Raji (cell line): Measurements from ENCODE around the gene PPP3CA.

ENCODE experiments used
- POLR2A ChIP-seq: IDR thresholded peaks from 2 replicates; pipeline ENCODE4 v1.6.1; 2011; ENCODE audit warnings: low read depth, low read length, control low read depth; ENCODE audit not compliant: insufficient read depth

PPP3CA gene

DNA sequence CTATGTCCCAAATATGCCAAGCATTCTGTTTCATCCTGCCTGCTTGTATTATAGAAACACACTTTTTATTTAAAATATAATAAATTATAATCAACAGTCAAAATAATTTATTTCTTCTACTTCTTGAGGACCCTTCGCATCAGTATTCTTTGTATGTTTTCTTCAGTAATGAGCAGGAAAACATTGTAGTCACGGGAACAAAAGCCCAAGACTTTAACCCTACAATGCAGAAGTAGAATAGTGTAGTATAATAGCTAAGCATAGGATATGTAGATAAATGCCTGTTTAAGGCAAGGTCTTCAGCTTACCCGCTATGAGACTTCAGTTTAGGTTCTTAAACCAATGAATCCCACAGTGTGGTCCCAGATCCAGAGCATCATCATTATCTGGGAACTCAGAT, 156.6 kb downstream of the PPP3CA start:
- no peak for TF ChIP-seq POLR2A

DNA sequence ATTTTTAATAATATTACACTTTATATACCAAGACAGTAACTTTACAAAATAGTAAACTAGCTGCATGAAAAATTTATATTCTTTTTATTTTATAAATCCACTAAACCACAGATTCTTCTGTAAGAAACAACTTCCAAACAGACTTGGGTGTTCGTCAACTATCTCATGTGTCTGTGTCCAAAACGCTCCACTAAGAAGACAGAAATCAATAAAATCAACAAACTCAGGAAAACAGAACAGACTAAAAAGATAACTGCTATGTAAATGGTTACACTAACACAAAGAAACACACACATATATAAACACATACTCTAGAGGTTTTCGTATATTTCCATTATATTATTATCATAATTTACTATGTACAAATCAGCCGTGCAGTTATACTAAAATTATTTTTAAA, 158.4 kb downstream of the PPP3CA start:
- no peak for TF ChIP-seq POLR2A

DNA sequence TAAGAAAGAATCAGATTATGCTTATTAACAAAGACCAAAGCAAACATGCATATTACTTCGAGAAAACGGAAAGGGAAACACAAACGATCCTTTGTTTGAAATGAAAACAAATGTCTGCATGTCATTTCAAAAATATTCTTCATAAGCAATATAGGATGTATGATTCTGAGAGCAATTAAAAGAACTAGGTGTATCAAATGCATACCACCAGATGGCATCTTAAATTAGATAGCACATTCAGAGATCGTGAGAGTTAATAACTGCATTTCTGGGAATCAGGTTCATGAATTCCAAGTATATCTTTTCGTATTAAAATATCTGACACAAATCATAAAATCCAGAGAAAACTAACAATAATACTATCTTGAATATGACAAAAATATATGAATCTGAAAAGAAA, 159.5 kb downstream of the PPP3CA start:
- no peak for TF ChIP-seq POLR2A

DNA sequence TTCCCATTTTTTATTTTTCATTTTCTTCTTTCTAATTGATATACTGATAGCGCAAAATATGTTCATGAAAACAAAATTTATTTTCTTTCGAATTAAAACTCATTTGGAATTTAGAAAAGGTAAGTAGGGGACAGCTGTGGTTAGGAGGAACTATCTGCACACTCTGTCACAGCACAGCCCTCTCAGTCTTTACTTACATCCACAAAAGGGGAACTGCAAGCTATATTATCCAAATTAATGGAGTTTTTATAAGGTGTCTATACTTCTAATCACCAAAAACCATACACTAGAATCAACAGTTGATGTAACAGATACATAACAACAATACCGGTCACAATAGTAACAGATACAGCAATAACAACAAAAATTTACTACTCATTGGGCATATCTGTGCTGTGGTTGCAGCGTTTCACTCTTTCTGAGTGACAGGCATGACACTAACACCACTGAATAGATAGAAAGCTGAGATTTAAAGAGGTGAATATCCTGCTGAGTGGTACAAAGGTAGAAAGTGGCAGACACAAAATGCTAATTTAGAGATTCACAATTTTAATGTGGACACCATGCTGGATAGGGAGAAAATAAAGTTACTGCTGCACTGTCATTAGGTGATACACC, 160.7 kb downstream of the PPP3CA start:
- no peak for TF ChIP-seq POLR2A

DNA sequence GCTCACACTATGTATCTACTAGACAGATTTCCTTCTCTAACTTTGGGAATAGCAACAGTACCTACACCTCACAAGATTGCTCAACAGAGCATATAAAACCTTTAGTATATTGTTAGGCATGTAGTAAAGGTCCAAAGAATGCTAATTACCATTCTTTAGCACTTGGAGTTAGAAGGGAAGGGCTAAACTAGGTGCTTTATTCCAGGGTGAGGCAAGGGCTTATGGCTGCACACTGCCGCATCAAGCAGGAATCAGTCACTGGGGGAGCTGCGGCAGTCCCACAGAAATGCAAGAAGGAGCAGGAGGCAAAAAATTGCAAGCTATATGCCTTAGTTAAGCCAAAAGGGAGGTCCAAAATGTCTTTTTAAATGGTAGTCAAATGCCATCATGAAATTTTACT, 162.7 kb downstream of the PPP3CA start:
- no peak for TF ChIP-seq POLR2A

GRCh38 chr4:101183666-101184373, 163.5 kb downstream of the PPP3CA start:
- no peak for TF ChIP-seq POLR2A

GRCh38 chr4:101183221-101183620, 164.1 kb downstream of the PPP3CA start:
- no peak for TF ChIP-seq POLR2A

DNA sequence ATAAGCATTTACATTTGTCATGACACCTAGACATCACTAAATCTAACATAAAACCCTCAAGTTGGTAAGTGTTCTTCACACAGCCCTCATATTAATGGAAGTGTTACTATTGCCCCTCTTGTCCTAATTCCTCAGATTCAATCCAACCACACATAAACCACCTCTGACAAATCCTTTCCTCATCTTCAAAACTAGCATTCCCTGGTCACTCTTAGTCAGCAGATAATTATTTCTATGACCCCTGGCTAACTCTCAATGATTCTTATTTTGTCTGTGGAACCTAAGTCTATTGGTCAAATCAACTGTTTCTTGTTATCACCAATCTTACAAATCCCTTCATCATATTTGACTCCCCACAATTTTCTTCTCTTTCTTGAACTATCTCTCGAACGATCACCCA, 168.6 kb downstream of the PPP3CA start:
- TF ChIP-seq POLR2A, result no peak

DNA sequence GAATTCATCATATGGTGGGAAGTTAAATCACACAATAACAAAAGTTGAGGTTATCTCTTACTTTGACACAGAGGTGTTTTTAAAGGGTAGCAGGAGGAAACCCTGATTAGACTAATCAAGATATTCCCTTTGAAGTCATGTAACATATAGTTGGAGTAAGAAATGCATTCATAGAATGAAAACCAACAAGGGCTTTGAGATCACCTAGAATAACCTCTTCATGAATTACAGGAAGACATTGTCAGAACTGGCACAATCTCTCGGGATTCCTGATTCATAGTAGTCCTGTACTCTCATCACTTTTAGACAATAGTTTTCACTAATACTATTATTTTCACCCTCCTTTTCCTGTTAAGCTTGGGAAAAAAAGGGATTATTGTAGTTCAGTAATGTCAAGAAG, 170.2 kb downstream of the PPP3CA start:
- no peak for TF ChIP-seq POLR2A

GRCh38 chr4:101175896-101176676, 171.2 kb downstream of the PPP3CA start:
- no peak for TF ChIP-seq POLR2A

GRCh38 chr4:101174679-101175345, 172.5 kb downstream of the PPP3CA start:
- TF ChIP-seq POLR2A, result no peak

DNA sequence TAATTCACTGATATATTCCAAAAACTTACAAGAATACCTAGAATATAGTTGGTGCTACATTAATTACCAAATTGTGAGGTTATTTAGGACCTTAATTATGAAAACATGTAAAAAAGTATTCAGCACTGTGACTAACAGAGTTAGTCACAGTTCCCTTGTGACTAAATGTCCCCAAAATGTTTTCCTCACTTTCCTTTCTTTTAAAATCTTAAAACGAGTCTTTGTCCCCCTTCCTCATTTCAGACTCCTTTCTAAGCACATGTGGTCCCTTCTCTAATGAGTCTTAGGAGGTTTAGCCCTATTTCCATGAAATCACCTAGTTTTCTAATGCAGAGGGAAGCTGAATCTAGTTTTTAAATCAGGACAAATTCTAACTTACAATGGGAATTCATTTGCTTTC, 175.0 kb downstream of the PPP3CA start:
- TF ChIP-seq POLR2A, result no peak

DNA sequence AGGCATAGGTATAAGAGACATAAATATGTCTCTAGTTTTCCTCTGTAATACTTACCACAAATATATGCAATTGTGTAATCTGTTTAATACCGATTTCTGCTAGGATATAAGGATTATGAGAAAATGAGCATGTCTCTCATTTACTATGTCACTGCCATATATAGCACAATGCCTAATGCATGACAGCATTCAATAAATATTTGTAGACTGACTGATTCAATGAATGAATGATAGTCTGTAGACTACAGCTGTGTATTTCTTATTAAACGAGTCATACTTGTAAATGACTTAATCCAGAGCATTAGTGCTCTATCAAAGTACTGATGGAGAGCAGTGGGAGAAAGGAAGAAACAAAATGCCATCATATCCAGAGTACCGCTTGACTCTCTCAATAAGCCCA, 175.6 kb downstream of the PPP3CA start:
- TF ChIP-seq POLR2A, result no peak

GRCh38 chr4:101169044-101170014, 178.0 kb downstream of the PPP3CA start:
- TF ChIP-seq POLR2A, result no peak
